C4-2B (cell line): ENCODE measurements around the gene ARHGAP15.

Source experiments
- H3K27ac ChIP-seq: fragments of 450-650 bp; 2 replicates; pipeline ENCODE4 v1.5.1; 2017
- CTCF ChIP-seq: fragments of 450-650 bp; conservative IDR thresholded peaks from 2 replicates; pipeline ENCODE4 v1.5.1; 2017; ENCODE audit warnings: mild to moderate bottlenecking
- ZFX ChIP-seq: fragments of 450-650 bp; IDR thresholded peaks from 2 replicates; pipeline ENCODE4 v1.6.1; 2017

The ARHGAP15 gene

GRCh38 chr2:143481237-143481623 lies 352.0 kb downstream of the ARHGAP15 start:
- no peak overlapping the region for H3K27ac ChIP-seq
- TF ChIP-seq CTCF (no peak), ZFX (no peak)

- H3K27ac ChIP-seq: no peak overlapping the region
- TF ChIP-seq CTCF (no peak), ZFX (no peak)
Measured at GRCh38 chr2:143481733-143482132, 352.5 kb downstream of the ARHGAP15 start.

- no peak overlapping the region for H3K27ac ChIP-seq
- TF ChIP-seq CTCF (no peak), ZFX (no peak)
Measured at GRCh38 chr2:143482316-143482715, 353.1 kb downstream of the ARHGAP15 start.

- H3K27ac ChIP-seq: no peak overlapping the region
- TF ChIP-seq ZFX: no peak
- TF ChIP-seq CTCF: no peak
Measured at GRCh38 chr2:143482771-143483170, 353.6 kb downstream of the ARHGAP15 start.

GRCh38 chr2:143486976-143487375 lies 357.8 kb downstream of the ARHGAP15 start:
- TF ChIP-seq ZFX (no peak), CTCF (no peak)
- H3K27ac ChIP-seq: no peak overlapping the region

- no peak for TF ChIP-seq CTCF
- no peak overlapping the region for H3K27ac ChIP-seq
Measured at GRCh38 chr2:143489145-143489544, 359.9 kb downstream of the ARHGAP15 start.

- H3K27ac ChIP-seq: no peak overlapping the region
Measured at GRCh38 chr2:143491131-143491530, 361.9 kb downstream of the ARHGAP15 start.

More at GRCh38 chr2:143491131-143491530, 361.9 kb downstream of the ARHGAP15 start:
- no peak for TF ChIP-seq ZFX
- no peak for TF ChIP-seq CTCF
